ENCODE measurements around the gene KIF6.
A peak's percentile ranks its signal among the peaks of the same experiment; 100 is the strongest.

The KIF6 gene

GRCh38 chr6:39444479-39445019 is 280.7 kb downstream of the KIF6 start:
- no peak for DNase-seq

GRCh38 chr6:39441986-39442385 is 283.2 kb downstream of the KIF6 start:
- DNase-seq, result no peak

GRCh38 chr6:39441301-39441700 is 283.9 kb downstream of the KIF6 start:
- no peak for DNase-seq

- DNase-seq, result no peak
Measured at GRCh38 chr6:39440039-39440426, 285.2 kb downstream of the KIF6 start.

GRCh38 chr6:39439342-39440038 is 285.7 kb downstream of the KIF6 start:
- no peak for DNase-seq

- no peak for DNase-seq
Measured at GRCh38 chr6:39433630-39434029, 291.6 kb downstream of the KIF6 start.

GRCh38 chr6:39432330-39433025 is 292.7 kb downstream of the KIF6 start:
- no peak for DNase-seq

- no peak for DNase-seq
Measured at GRCh38 chr6:39430871-39431523, 294.2 kb downstream of the KIF6 start.

GRCh38 chr6:39430446-39430845 is 294.8 kb downstream of the KIF6 start:
- no peak for DNase-seq

GRCh38 chr6:39428816-39429215 is 296.4 kb downstream of the KIF6 start:
- peak; percentile 46 to 70 for DNase-seq

- no peak for DNase-seq
Measured at GRCh38 chr6:39428152-39428551, 297.1 kb downstream of the KIF6 start.

- peak; percentile 30 to 36 for DNase-seq
Measured at GRCh38 chr6:39426073-39426456, 299.1 kb downstream of the KIF6 start.

- no peak for DNase-seq
Measured at GRCh38 chr6:39425346-39426072, 299.7 kb downstream of the KIF6 start.

- no peak for DNase-seq
Measured at GRCh38 chr6:39424831-39425230, 300.4 kb downstream of the KIF6 start.

- DNase-seq, result no peak
Measured at GRCh38 chr6:39422238-39422637, 303.0 kb downstream of the KIF6 start.

GRCh38 chr6:39421383-39422225 is 303.6 kb downstream of the KIF6 start:
- no peak for DNase-seq

- DNase-seq, result no peak
Measured at GRCh38 chr6:39420300-39421265, 304.6 kb downstream of the KIF6 start.

- DNase-seq, result no peak
Measured at GRCh38 chr6:39419607-39420006, 305.6 kb downstream of the KIF6 start.

- no peak for DNase-seq
Measured at GRCh38 chr6:39417440-39417839, 307.8 kb downstream of the KIF6 start.

GRCh38 chr6:39416728-39417127 is 308.5 kb downstream of the KIF6 start:
- no peak for DNase-seq

GRCh38 chr6:39416026-39416425 is 309.2 kb downstream of the KIF6 start:
- no peak for DNase-seq

All from inflammatory macrophage (primary cell).